Measurements from ENCODE around the gene AKAP14.
A peak's percentile ranks its signal among the peaks of the same experiment; 100 is the strongest.

The AKAP14 gene

DNA sequence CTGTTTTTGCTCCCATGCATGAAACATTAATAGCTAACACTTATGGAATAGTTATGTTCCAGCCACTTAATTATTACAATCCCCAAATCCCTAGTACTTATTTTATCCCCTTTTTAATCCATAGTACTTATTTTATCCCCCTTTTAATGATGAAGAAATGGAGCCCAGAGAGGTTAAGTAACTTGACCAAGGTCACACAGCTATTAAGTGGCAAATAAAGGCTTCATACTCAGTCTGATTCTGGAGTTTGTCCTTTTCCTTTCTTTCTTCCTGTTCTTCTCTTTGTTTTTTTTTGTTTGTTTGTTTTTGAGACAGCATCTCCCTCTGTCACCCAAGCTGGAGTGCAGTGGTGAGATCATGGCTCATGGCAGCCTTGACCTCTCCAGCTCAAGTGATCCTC is 45.6 kb downstream of the AKAP14 start:
- H3K4me3 ChIP-seq (ENCODE audit: low read depth, low read length), result no peak overlapping the region
- TF ChIP-seq, protein P1, sequence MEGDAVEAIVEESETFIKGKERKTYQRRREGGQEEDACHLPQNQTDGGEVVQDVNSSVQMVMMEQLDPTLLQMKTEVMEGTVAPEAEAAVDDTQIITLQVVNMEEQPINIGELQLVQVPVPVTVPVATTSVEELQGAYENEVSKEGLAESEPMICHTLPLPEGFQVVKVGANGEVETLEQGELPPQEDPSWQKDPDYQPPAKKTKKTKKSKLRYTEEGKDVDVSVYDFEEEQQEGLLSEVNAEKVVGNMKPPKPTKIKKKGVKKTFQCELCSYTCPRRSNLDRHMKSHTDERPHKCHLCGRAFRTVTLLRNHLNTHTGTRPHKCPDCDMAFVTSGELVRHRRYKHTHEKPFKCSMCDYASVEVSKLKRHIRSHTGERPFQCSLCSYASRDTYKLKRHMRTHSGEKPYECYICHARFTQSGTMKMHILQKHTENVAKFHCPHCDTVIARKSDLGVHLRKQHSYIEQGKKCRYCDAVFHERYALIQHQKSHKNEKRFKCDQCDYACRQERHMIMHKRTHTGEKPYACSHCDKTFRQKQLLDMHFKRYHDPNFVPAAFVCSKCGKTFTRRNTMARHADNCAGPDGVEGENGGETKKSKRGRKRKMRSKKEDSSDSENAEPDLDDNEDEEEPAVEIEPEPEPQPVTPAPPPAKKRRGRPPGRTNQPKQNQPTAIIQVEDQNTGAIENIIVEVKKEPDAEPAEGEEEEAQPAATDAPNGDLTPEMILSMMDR (conservative IDR thresholded peaks at IDR 0.05; ENCODE audit: low read depth, low read length), result no peak
- DNase-seq (ENCODE audit: low read depth), result no peak

DNA sequence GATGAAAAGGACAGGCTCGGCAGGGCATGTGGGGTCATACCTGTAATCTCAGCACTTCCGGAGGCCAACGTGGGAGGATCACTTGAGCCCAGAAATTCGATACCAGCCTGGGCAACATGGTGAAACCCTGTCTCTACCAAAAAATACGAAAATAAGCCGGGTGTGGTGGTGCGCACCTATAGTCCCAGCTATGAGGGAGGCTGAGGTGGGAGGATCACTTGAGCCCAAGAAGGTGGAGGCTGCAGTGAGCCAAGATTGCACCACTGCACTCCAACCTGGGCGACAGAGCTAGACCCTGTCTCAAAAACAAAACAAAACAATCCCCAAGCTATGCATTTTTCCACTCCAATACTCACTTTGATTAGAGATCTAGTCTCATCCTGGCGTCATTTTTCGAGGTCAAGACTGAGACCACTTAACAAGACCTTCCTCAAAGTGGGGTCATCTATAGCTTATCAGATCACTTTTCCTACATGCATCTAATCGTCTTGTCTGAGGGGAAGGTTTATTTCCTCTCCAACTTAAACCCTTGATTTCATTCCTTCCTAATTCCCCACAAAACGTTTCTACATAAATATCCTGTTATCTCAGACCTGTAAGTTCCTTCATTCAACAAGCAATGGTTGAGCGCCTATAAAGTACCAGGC is 46.6 kb downstream of the AKAP14 start:
- TF ChIP-seq, protein P1 (conservative IDR thresholded peaks at IDR 0.05; ENCODE audit: low read depth, low read length), result no peak
- H3K4me3 ChIP-seq (ENCODE audit: low read depth, low read length), result peak overlapping the region; percentile 74
- DNase-seq (ENCODE audit: low read depth), result no peak

DNA sequence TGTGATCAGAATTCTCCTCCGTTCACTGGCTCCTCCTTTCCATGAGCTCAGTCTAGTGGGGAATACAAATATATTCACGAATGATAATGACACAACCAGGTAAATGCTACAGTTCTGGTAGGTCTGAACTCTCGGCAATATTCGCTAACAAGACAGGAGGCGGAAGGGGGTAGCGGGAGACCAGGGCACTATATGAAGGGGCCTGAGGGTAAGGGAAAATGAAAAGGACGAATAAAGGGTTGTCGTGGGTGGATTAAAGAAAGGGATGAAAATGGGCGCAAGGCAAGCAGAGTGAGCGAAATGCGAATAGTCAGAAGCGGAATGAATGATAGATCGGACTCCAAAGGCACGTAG is 47.1 kb downstream of the AKAP14 start:
- H3K4me3 ChIP-seq (ENCODE audit: low read depth, low read length), result peak overlapping the region; percentile 74
- TF ChIP-seq, protein P1 (conservative IDR thresholded peaks at IDR 0.05; ENCODE audit: low read depth, low read length), result no peak
- peak; percentile 10 for DNase-seq (ENCODE audit: low read depth)

DNA sequence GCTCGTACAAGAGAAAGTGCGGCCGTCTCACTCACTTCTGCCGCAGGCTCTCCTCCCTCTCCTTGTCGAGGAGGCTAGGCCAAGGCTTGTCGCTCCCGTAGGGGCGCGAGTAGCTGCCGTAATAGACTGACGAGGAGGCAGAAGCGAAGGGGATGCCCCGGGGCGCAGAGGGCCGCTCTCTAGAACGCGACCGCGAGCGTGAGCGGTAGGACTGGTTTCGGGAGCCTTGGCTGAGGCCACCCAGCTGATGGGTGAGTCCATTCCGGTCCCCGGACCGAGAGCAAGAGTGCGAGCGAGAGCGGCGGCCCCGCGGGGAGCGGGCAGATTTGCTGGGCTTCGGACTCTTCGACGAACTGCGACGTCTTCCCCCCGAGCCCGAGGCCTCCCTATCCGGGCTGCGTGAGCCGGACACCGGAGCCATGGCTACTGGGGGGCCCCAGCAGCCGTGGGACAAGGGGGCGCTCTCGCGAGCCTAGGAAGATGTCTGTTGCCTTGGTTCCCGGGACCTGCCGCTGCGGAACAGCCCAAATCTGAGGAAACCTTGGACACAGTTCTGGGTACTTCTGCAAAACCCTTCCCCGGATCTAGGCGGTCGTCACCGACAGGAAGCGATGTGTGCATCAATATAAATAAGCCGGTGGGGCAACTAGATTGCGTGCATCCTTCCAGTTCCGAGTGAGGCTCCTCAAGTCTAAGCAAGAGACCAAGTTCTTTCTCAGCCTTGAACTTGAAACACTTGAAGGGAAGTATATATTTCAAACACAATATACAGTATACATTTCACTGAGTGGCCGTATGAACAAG is 47.7 kb downstream of the AKAP14 start, which contains the start of gene NKAP:
Gene NKAP, minus strand, starts transcription at position 567 of the 804 bp plus-strand sequence. Its CDS starts 146 bp downstream, at position 421.
- H3K4me3 ChIP-seq (ENCODE audit: low read depth, low read length), result peak within 1 kb of the TSS; percentile 74
- TF ChIP-seq, protein P1 (conservative IDR thresholded peaks at IDR 0.05; ENCODE audit: low read depth, low read length), result no peak
- DNase-seq (ENCODE audit: low read depth), result peak; percentile 96

DNA sequence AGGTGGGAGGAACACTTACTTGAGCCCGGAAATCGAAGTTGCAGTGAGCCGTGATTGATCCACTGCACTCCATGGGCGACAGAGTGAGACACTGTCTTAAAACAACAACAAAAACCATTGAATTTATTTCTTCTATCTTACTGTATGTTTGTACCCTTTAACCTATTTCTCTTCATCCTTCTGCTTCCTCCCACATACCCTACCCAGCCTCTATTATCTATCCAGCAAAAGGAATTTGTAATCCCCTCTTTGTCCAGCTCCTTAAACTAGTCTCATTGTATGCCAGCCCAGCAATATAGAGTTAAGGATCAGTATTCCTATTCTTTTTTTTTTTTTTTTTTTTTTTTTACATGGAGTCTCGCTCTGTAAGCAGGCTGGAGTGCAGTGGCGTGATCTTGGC is 49.8 kb downstream of the AKAP14 start:
- H3K4me3 ChIP-seq (ENCODE audit: low read depth, low read length), result no peak overlapping the region
- TF ChIP-seq, protein P1 (conservative IDR thresholded peaks at IDR 0.05; ENCODE audit: low read depth, low read length), result no peak
- no peak for DNase-seq (ENCODE audit: low read depth)

DNA sequence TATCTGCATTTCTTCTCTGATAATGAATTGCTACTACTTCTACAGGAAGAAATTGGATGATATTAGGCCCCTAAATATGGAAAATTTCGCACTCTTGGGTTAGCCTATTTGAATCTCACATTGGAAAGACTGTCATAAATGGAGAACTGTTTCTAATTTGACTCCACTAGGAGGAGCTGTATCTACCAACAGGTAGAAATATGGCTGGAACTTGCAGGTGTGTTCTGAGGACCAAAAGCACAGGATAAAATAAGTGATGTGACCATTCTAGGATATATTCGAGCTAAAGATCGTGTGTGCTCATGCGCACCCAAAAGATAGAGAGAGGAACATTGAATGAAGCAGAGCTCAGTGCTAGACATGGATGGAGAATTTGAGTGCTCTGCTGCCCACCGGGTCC is 52.7 kb downstream of the AKAP14 start:
- TF ChIP-seq, protein P1 (conservative IDR thresholded peaks at IDR 0.05; ENCODE audit: low read depth, low read length), result peak; percentile 21
- no peak overlapping the region for H3K4me3 ChIP-seq (ENCODE audit: low read depth, low read length)
- peak; percentile 2 for DNase-seq (ENCODE audit: low read depth)
